LHCN-M2 (cell line): ENCODE results near the gene RUNX1. TPM values are rescaled to one million over a fixed set of nuclear protein-coding genes. Genes with fewer than 3 reads are reported as not detected.
A peak's percentile ranks its signal among the peaks of the same experiment; 100 is the strongest.

Experiments
- DNase-seq: peaks from one replicate; pipeline ENCODE4 v3.0.0-alpha.2; 2012; ENCODE audit warnings: low read depth
- total RNA-seq: library from RNA; depleted of rRNA; stranded (reverse); fragments of >200 nt; gene quantifications from 2 replicates; pipeline ENCODE4 v1.2.3, GENCODE V29; 2014

RUNX1 gene
- total RNA-seq, 1 experiment from 2014 or later = 43.9 TPM

DNA sequence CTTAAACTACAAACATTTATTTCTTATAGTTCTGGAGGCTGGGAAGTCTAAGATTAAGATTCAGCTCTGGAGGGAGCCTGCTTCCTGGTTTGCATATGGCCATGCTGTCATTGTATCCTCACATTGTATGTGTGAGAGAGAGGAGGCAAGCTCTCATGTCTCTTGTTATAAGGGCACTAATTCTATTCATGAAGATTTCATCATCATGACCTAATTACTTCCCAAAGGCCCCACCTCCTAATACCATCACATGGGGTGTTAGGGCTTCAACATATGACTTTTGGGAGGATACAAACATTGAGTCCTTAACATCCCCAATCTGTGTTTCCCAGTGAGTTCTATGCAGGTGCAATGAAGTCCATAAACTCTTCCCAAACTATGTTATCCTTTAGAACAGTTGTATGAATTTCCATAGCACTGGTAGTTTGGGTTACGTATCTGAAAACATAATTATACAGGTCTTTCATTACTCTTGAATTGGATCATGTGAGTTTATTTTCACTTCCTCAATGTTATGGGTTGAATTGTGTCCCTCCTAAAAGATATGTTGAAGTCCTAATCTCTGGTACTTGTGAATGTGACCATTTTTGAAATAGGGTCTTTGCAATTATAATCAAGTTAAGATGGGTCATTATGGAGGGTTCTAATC is 124.2 kb downstream of the RUNX1 start:
- no peak for DNase-seq

DNA sequence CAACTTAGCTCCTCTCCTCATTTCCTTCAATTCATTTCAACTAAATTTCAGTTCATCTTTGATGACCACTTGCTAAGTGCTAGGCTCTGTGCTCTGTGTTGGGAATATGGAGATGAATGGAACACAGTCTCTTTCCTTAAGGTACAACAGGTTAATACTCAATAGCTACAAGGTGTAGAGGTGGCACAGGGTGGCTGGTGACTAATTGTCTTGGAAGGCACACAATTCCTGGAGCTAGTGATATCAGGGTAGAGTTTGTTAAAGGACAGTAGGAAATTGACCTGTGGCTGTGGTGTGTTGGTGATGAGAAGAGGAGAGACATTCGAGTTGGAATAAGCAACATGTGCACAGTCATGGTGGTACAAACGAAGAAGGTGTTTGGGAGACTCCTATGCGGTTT is 124.9 kb downstream of the RUNX1 start:
- DNase-seq = no peak

DNA sequence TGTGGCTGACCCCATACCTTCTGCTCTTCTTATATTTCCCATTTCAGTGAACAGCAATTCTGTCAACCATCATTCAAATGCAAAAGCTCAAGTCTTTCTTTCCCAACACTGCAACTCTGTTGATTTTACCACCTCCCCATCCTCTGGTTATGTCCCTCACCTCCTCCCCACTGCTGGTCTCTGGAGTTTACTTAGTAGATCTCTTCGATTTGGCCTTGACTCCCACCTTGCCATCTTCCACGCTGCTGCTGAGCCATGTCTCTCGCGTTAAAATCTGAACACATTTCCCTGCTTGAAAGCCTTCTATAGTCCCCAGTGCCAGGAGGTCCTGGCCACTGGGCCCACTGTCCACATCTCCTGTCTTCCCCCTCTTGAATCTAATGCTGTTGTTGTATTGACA is 125.5 kb downstream of the RUNX1 start:
- DNase-seq = no peak

DNA sequence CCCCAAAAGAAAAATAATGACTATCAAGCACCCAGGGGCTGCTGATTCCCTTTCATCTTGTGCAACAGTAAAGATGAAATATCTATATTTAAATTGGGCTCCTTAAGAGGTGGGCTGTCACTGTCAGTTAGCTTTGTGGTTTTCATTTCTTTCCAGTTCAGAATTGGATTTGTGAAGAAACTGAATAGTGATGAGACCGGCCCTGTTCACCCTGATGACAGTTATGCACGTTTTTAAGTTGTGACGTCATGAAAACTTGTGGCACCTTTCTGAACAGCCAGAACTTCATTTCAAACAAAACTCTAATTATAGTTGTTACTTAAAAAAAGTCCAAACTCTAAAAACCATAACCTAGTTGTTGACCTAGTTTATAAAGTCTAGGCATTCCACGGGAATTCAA is 125.9 kb downstream of the RUNX1 start:
- DNase-seq = no peak

DNA sequence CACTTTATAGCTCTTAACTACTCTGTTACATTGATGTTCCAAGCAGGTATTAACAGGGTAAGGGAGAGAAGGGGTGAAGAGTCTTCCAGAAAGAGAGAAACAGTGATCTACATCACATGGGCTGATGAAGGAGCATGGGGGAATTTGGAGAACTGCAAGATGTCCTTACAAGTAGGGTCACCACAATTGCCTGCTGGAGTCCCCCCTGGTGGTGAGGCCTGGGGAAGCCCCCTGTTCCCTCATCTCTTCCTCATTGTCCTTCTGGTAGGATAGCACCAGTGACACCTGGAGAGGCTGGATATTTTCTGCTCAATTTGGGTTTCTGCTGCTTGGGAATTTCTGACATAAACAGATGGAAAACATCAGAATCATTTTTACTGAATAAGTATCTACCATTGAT is 126.6 kb downstream of the RUNX1 start:
- DNase-seq = no peak

DNA sequence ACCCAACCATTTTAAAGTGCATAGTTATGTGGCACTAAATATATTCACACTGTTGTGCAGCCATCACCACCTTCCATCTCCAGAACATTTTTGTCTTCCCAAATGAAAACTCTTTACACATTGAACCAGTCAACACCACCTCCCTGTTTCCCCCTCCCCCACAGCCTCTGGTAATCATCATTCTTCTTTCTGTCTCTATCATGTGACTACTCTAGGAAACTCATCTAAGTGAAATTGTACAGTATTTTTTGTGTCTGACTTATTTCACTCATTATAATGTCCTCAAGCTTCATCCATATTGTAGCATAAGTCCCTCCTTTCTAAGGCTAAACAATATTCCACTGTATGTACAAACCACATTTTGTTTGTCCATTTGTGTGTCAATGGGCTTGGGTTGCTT is 128.0 kb downstream of the RUNX1 start:
- DNase-seq = no peak

DNA sequence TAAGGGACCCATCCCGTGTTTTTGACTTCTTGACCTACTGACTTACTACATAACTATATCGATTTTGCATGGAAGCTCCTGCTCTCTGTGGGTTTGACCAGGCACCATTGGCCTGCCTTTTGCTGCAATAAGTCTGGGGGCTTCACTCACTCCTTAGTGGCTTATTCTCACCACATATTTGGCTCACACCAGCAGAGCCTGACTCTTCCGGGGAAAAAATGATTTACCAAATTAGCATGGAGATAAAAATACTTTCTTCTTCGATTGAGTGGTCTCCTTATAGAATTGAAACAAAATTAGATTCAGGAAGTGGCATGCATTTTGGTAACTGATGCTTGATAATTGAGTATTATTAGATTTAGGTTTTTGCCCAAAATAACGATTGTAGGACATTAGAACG is 129.7 kb downstream of the RUNX1 start:
- DNase-seq = no peak

DNA sequence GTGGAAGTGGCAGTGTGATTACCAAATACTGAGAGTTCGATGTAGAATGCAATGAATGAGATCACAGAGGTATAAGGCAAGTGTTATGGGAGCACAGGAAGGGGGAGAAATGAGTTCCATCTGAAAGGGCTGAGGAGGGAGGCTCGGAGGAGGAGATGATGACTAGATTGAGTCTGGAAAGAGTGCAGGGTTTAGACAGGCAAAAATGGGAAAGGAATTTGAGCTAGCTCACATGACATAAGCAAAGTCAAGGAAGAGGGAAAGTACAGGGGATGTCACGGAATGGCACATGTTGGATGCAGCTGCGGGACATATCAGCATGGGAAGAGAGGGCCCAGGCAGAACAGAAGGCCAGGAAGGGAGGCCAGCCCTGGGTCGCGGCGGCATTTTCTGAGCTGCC is 132.7 kb downstream of the RUNX1 start:
- no peak for DNase-seq

DNA sequence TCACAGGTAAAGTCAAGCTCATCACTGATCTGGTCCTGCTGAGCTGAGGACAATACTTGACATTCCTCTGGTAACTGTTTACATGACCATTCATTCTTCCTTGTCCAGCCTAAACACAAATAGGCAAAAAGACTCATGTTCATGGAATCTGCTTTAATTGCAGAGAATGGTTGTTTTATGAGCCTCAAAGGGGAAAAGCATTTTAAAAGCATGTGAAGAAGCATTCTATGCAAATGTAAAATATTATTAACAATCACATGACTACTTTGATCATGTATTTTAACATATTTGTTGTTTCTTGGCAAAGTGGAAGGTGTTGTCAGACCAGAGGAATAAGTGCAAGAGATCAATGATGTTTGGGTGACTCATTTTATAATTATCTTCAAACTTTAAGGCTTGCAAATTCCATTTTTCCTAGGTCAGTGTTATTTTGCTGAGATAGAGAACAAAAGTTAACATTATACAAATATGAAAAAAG is 133.7 kb downstream of the RUNX1 start:
- no peak for DNase-seq

DNA sequence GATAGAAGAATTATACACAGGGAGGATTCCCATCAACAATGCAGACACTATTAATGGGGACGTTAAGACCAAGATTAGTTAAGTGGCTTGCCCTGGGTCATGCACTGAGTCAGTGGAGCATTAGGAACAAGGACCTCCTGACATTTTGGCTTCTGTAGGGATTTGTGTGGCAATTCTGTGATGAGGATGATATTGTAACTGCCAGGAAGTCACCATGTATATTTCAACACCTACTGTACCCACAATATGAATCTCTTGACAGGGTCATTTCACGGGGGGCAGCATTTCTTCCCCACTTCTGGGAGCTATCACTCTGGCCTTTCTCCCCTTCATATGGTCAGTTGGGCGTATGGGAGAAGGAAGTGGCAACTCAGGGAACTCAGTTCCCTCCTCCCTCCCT is 134.9 kb downstream of the RUNX1 start:
- DNase-seq = no peak

DNA sequence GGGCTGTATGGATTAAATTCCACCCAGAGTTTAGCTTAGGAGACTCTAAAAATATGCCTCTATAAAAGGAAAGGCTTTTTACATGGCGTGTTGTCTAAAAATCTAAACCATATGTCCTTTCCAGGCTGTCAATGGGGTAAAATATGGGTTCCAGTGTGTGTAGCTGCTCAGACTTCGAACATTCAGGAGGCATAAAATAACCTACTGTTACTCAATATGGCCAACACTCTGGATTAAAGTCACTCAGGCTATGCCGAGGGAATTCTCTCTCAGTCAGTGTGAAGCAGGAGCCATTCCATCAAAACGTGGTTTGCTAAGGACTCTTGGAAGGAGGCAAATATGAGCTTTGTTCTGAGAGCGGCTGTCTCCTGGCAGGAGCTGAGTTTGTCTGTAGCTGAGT is 135.3 kb downstream of the RUNX1 start:
- no peak for DNase-seq

DNA sequence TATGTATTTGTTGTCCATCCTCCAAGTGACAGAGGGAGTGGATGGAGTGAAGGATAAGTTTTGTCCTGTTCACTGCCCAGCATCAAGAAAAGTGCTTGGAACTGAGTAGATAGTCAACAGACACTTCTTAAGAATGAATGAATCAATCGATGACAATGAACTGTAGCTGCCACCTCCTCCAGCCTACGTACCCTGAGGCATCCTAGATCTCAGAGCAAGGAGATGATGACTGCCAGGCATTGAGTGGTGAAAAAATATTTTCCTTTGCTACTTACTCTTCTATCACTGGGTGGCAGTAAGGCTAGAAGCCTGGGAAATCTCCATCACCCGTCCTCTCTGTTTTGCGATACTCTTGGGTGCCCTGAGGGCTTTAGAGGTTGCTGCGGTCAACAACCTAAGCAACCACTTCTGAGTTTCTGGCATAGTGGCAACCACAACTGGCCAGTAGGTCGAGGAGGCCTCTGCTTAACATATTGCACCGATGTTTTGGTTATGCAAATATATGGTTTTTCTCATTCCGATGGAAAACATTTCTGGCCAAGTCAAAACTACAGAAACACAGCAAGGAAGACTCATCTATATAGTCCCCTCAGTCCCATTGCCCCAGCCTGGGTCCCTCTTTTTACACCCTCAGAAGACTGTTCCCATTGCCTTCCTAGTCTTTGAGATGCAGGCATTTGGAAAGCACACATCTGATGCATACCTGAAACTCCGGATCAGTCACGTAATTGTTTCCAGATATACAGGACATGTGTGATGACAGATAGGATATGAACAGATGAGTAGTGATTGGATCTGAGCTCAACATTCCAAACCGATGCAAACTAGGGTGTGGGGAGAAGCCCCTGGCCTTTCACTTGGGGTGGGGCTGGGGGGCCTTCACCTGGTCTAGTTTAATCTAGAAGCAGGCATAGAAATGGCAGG is 136.8 kb downstream of the RUNX1 start:
- no peak for DNase-seq

DNA sequence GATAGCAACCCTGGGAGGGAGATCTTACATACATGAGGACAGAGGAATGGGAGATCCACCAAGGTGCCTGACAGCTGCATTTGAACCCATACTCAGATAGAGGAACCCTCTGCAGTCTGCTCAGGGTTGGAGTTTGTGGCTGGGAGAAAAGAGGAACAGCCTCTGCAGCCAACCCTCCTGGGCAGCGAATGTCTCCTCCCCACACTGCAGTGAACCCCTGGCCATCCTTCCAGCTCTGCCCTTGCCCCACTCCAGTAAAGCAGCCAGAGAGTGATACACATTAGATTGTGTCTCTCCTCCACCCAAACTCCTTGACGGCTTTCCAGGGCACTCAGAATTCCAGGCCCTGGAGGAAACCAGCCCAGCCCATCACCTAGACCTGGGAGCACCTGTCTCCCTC is 137.7 kb downstream of the RUNX1 start:
- no peak for DNase-seq

DNA sequence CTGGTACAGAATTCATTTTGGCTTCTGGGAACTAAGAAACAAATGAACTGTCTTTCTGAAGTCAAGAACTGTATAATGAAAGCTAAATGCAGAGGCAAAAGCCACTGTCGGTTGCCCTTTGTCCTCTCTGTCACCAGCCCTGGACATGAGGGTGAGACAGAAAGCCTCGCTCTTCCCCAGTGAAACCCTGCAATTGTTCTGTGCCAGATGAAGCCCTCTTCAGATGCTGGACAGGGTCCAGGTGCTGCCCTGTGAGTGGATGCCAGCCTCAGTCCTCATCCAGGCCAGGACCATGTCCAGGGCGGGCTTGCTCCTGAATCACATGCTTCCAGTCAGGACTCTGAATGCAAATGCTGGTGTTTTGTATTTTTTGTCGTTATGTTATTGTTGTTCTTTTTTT is 138.7 kb downstream of the RUNX1 start:
- DNase-seq = no peak

DNA sequence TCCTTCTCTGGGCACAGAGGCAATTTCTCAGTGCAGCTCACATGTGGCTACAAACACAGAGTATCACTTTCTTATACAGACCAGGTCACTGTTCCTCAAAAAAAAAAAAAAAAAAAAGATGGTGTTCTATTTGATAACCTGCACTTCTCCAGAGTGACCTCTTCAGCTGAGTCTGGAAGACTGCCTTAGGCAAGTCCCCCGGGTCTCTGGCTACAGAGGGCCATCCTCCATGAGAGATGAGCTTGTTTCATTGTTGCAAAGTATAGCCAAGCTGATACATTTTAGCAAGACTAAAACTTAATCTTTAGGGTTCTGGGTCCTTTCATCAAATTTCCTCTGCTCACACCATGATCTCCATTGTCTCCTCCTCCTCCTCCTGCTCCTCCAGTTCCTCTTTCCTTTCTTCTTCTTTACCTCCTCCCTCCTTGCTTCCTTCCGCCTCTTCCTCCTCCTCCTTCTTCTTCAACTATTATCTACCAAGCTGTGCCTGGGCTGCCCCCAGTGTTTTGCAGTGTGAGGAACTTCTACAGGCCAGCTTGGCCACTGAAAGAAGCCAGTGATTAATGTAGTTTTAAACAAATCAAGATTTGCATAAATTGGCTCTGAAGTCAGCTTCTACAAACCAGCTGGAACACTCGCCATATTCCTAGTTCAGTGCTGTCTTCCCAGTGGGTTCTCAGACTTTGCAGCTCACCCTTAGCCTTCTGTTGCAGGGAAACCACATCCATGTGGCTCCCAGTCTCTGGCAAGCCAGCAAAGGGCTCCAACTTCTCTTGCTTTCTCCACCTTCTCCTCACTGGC is 139.4 kb downstream of the RUNX1 start:
- DNase-seq = no peak

DNA sequence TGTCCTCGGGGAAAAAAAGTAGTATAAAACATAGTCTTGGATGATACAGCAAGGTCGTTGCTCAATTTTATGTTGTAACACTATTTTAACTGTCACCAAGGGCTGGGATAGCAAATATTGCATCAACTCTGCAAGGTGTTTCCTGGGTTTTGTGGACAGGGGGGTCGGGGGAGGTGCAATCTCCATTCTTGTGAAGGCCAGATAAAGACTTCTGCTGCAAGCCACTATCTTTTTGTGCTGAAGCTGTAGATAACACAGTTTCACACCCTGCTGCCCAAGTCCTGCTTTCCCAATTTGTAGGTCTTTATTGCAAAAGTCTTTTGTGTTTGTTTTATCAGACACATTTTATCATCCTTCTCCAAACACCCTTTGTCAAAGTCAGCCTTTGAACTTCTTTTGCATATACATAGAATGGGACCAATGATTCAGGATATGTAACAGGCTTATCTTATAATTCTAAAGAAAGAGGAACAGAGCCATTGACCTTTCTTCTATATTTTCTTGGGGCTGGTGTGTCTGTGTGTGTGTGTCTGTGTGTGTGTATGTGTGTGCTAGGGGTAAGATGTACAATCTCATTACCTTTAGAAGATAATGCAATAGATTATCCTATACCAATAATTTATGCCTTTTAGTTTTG is 140.6 kb downstream of the RUNX1 start:
- DNase-seq = peak; percentile 13

DNA sequence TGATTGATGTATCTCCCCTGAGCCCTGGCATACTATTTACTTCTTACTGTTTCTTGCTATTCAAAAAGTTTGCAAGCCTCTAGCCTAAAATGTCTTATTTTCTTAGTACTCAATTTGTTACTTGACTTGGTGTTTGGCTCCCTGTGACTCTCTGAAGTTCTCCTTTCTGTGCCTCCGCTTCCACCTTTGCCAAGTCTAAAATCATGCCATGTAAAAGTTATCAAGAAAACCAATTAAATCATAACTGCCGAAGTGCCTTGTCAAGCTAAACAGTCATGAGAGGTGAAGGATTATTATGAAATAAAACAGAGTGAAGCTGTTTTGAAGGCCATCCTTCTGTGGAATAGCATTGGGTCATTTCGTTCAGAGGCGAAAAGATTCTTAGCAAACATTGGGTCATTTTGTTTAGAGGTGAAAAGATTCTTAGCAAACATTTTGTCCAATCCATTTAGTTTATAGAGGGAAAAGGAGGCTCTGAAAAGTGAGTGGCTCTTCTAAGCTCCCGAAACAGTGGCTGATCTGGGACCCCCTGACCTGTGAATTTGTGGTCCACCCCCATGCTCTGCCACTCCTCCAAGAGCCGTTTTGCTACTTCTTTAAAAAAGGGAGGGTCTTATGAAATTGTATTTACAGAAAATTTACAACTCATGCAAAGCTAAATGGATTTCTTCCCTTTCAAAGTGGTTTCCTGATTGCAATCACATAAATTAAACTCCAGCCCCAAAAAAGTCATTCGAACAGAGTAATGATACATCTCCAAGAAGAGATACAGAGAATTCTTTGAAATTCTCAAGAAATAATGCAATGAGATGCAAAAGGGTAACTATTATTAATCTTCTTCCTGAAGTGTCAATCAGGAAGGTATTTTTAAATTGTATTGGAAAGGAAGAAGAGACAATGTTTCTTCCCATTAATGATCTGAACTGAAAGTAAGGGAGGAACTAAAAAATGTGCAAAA is 141.4 kb downstream of the RUNX1 start:
- no peak for DNase-seq

DNA sequence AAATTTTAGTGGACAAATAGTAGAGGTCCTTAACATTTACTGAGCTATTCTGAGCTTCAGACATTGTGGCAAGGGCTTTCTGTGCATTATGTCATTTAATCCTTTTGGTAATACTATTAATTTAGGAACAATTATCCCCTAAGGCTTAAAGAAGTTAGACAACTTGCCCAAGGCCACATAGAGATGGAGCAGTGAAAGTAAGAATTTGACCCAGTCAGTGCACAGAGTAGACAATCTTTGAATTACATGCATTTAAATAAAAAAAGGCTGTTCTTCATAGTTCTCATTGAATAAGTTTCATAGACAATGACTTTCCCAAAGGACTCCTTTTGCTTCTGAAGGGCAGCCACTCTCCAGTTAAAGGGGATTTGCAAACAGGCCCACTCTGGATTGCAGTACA is 142.7 kb downstream of the RUNX1 start:
- DNase-seq = no peak

DNA sequence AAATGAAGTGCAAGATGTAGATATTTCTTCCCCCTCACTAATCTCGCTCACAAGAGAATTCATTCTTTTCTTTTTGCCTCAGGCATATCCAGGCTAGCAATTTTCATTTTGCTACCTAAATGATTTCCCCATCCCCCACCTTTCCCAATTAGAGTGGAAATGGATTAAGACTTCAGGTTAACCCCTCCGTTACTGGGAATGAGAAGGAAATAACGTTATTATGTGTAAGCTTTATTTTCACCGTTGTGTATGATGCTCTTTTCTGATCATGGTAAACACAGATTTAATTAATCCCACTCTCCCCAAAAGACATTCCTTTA is 143.9 kb downstream of the RUNX1 start:
- DNase-seq = no peak

DNA sequence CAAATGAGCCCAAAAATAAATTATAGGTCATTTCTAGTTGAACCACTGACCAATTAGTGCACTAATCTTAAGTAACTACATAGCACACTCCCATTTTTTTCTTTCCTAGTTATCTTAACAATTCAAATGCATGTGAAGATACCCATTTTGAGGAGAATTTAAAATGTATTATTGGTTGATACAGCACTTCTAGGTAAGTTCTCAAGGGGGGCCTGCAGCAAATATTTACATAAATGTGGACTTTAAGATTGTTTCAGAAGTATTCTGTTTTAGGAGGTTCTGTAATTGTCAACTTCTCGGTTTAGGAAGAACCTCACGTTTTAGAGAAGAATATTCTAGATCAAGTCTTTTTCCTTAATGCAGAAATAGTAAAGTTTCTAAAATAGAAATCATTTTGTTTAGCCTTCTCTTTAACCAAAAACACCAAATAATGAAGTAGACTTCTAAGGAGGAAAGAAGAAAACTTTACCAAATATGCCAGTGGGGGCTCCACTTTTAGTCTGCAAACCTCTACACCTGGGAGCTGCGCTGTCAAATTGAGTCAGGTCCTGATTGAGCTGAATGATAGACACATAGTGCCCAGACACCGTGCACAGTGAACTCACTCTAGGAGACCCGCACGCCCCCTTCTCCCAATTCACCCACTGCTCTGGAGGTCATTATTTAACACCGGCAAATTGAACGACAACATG is 144.4 kb downstream of the RUNX1 start:
- no peak for DNase-seq
